Sigmoid colon (tissue), 4 donors: ENCODE data around the gene SDC1.

ENCODE experiments used
- EP300 ChIP-seq, 4 donors: sonication (generic); formaldehyde crosslinking; IDR thresholded peaks; one replicate each; pipeline ENCODE4 v1.6.1; 2017; ENCODE audit warnings: antibody characterized with exemption in 4 of 4
- POLR2A ChIP-seq, 2 donors: fragments of 450-650 bp; IDR thresholded peaks; one replicate each; pipeline ENCODE4 v1.6.1; 2016; ENCODE audit warnings: antibody characterized with exemption in 2 of 2, mild to moderate bottlenecking in 2 of 2, moderate library complexity in 2 of 2
- POLR2AphosphoS5 ChIP-seq, 4 donors: sonication (generic); formaldehyde crosslinking; IDR thresholded peaks; one replicate each; pipeline ENCODE4 v1.6.1; 2017; ENCODE audit warnings: antibody characterized with exemption in 4 of 4
- TF ChIP-seq, protein P1 (sequence below), 4 experiments: fragments of 450-650 bp in 3 of 4; fragments of 200-600 bp in 1 of 4; IDR thresholded peaks; one replicate each; pipeline ENCODE4 v1.5.1; 2016 to 2019; ENCODE audit warnings: antibody characterized with exemption in 4 of 4, mild to moderate bottlenecking in 3 of 4, moderate library complexity in 2 of 4

DNA sequence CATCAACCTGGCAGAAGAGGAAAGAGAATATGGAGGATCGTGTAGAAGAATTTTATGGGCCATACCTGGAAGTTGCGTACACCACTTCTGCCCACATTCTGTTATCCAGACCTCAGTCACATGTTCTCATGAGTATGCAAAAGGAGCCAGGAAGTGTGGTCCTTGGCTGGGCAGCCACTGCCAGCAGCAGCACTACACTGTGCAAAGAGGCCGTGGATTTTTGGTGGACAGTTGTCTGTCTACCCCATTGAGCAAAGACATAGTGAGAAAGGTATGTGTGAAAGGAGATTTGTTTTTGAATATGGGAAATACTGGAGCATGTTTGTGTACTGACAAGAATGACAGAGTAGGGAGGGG is 68.1 kb downstream of the SDC1 start:
- TF ChIP-seq POLR2AphosphoS5 (IDR thresholded peaks at IDR 0.05), result no peak
- TF ChIP-seq, protein P1, sequence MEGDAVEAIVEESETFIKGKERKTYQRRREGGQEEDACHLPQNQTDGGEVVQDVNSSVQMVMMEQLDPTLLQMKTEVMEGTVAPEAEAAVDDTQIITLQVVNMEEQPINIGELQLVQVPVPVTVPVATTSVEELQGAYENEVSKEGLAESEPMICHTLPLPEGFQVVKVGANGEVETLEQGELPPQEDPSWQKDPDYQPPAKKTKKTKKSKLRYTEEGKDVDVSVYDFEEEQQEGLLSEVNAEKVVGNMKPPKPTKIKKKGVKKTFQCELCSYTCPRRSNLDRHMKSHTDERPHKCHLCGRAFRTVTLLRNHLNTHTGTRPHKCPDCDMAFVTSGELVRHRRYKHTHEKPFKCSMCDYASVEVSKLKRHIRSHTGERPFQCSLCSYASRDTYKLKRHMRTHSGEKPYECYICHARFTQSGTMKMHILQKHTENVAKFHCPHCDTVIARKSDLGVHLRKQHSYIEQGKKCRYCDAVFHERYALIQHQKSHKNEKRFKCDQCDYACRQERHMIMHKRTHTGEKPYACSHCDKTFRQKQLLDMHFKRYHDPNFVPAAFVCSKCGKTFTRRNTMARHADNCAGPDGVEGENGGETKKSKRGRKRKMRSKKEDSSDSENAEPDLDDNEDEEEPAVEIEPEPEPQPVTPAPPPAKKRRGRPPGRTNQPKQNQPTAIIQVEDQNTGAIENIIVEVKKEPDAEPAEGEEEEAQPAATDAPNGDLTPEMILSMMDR (IDR thresholded peaks at IDR 0.05), result no peak
- no peak for TF ChIP-seq POLR2A (IDR thresholded peaks at IDR 0.05)
- no peak for TF ChIP-seq EP300 (IDR thresholded peaks at IDR 0.05)
